GM13977 (cell line): ENCODE results near the gene PDIA4.

ENCODE experiments used
- DNase-seq: peaks from one replicate; pipeline ENCODE4 v3.0.0; 2012; ENCODE audit warnings: low spot score
- in situ Hi-C: fragments of 300-500 bp; cut with MboI; formaldehyde crosslinking; loops from one replicate; pipeline ENCODE4 v1.12.0; 2022; ENCODE audit warnings: low sequenced_read_pairs, low pct_unique_long_range_greater_than_20kb, mixed read lengths, inconsistent platforms; ENCODE audit not compliant: unreplicated experiment
- TF ChIP-seq, protein P1 (sequence below): IDR thresholded peaks from 2 replicates; pipeline ENCODE4 v1.5.1; 2012; ENCODE audit warnings: mild to moderate bottlenecking, control low read depth; ENCODE audit not compliant: insufficient read depth; ENCODE audit errors: extremely low read depth, missing control alignments

Gene PDIA4

DNA sequence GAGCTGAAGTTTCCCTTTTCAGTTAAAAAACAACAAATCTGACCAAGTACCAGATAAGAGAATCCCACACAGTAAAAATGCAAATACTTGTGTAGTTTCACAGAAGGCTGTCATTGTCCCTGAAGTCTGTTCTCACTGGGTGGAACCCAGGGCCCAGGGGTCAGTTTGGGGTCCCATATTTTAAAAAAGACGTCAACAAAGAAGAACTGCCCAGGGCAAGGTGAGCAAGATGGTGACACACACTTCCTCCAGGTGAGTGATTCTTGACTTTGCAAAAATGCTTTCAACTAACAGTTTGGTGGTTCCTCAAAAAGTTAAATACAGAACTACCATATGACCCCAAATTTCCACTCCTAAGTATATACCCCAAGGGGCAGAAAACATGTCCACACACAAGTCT, 36.8 kb downstream of the PDIA4 start:
- no peak for DNase-seq
- TF ChIP-seq, protein P1, sequence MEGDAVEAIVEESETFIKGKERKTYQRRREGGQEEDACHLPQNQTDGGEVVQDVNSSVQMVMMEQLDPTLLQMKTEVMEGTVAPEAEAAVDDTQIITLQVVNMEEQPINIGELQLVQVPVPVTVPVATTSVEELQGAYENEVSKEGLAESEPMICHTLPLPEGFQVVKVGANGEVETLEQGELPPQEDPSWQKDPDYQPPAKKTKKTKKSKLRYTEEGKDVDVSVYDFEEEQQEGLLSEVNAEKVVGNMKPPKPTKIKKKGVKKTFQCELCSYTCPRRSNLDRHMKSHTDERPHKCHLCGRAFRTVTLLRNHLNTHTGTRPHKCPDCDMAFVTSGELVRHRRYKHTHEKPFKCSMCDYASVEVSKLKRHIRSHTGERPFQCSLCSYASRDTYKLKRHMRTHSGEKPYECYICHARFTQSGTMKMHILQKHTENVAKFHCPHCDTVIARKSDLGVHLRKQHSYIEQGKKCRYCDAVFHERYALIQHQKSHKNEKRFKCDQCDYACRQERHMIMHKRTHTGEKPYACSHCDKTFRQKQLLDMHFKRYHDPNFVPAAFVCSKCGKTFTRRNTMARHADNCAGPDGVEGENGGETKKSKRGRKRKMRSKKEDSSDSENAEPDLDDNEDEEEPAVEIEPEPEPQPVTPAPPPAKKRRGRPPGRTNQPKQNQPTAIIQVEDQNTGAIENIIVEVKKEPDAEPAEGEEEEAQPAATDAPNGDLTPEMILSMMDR, result no peak
- in situ Hi-C loops, result no loop called here

DNA sequence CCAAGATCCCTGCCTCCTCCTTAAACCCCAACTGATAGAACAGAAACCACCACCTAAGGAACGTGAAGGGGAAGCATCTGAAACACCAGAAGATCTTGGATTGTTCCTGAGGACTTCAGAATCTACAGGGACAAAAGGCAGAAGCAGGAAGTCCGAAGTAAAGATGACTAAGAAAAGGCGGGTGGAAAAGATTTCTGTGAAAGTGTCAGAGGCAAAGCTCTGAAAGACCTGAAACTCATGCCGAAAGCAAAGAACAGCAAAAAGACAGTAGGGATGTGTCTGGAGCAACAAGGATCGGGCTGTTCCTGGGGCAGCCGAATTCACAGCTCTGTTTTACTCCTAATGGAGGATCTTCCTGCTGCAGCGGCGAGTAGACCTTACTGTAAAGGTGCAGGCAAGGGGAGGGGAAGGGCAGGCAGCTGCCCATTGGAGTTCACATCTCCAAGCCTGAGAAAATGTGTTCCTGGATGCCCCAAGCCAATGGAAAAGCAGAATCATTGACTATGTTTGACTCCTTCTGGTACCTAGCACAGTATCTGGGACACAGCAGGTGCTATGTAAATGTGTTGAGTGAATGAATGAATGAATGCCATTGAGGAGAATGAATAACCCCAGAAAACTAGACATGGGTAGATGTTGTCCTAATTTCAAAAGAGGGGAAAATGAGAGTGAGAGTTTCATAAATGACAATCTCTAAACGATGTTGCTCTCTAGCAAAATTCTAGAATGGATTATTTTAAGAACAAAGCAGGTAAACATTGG, 40.4 kb downstream of the PDIA4 start:
- DNase-seq, result no peak
- TF ChIP-seq, protein P1, result no peak
- in situ Hi-C loops, result no loop called here

DNA sequence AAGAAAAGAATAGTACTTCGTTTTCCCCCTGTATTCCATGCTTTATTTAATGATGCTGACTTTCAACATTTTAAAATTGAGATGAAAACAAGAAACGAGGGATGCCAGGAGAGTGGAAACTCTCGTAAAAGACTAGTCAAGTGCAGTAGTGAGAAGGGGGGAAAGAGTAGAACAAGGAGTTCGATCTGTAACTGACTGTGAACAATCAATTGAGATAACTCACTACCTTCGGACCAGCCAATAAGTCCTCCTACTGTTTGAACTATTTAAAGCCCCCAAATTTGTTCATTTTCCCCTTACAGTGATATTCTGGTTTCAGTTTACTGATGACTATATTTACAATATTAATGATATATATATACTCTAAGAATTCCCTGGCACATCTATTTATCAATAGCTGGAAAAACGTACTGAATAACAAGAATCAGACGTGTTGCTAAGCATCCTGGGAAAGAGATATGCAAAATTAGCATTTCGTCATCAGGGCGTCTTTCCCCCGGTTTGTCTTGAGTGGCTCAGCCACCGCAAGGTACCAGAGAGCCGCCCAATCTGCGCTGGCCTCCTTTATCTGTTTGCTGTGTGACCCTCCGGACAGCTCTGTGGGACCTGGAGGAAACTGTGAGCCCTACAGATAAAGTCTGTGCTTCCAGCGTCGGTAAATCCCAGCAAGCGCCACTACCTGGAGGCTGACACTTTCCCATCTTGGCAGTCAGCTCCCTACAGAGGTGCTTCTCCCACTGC, 41.1 kb downstream of the PDIA4 start:
- peak; percentile 91 for DNase-seq
- TF ChIP-seq, protein P1, result no peak
- in situ Hi-C loops, result no loop called here

DNA sequence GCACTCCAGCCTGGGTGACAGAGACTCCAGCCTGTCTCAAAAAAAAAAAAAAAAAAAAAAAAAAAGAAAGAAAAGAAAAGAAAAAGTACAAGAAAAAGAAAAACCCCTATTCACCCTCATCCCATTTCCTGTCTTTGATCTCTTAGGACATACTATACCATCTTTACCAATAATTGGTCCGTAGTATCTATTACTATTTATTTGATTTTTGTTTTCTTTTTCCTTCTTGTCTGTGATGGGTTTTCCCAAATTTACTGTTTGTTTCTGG, 41.6 kb downstream of the PDIA4 start:
- in situ Hi-C loops, result no loop called here
- DNase-seq, result no peak
- TF ChIP-seq, protein P1, result no peak

DNA sequence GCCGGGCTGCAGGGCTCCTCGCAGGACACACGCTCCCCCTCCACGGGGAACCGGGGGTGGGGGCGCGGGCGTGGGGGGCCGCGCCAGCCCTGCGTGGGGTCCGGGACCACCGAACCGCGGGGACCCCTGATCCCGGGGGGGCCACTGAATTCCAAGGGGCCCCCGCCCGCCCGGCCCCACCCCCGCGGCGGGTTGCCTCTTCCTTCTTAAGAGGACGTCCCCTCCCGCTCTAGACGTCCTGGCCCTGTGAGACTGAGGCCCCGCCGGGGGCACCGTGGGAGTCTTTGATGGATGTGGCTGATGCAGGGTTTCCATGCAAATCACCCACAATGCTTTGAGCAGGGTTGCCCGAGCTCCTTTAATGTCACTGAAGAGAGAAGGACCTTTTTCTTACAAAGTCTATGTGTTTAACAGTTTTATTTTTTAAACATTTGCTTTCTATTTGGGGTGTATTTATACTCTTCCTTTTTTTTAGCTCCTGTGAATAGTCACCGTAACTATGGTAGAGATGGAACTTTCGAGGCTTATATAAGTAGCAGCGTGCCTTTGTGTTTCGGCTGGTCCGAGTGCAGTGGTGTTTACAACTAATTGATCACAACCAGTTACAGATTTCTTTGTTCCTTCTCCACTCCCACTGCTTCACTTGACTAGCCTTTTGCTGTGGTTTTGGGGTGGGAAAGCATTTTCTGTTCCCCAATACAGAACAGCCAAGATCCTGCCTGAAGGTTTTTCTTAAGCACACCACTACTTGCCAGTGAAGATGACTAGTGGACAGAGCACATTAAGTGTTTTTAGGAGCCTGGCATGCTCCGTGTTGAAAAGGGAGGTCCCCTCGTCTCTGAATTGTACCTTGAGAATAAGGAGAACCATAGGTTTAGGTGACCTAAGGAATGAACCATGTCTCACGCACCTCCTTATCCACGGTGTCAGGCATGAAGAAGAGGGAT, 44.8 kb downstream of the PDIA4 start:
- peak; percentile 82 for DNase-seq
- TF ChIP-seq, protein P1, result no peak
- in situ Hi-C loops, result no loop called here

DNA sequence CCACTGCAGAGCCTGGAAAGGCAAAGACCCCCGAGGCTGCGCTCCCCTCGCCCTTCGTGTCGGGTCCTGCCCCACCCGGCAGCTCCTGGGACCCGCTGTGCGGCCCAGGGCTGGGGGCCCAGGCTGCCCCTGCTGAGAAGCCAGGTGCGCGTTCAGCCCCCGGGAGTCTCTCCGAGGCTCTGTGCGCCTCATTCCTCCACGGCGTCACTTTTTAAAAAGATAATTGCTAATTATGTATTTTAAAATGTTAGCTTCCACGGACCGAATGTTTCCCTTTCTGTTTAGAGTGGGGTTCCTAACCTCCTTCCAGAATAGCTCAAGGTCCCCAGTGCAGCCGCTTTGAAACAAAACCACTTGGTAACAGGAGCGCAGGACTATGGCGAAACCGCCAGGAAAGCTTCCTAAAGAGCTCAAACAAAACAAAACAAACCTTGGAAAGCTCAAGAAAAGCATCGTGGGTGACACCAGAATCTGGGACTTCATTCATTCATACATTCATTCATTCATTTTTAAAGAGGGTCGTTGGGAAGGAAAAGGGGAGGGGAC, 45.6 kb downstream of the PDIA4 start:
- in situ Hi-C loops, result no loop called here
- DNase-seq, result no peak
- TF ChIP-seq, protein P1, result no peak
